T-helper 17 cell (primary cell): ENCODE data around the gene VSIG10. TPM values are rescaled to one million over a fixed set of nuclear protein-coding genes. Genes with fewer than 3 reads are reported as not detected.
"Not testable (repeated sequence)": the region's sequence is repeated elsewhere in the genome, so short reads cannot be mapped to it uniquely, and the experiment has no call there.

Experiments used
- ATAC-seq: fragments of 150-1000 bp; cut with Tn5 transposase; 2 replicates; pipeline ENCODE4 v1.10.0; 2021; ENCODE audit warnings: mild to moderate bottlenecking, moderate library complexity
- DNase-seq, 3 donors: peaks; one replicate each; pipeline versions ENCODE4 v3.0.0 to v3.0.0-alpha.2; 2020 to 2021
- H3K9me3 ChIP-seq: one replicate; pipeline ENCODE4 v1.7.0; 2013; ENCODE audit warnings: low read length, mild to moderate bottlenecking; ENCODE audit not compliant: control insufficient read depth, poor library complexity, severe bottlenecking
- H3K27ac Mint-ChIP-seq: one replicate; pipeline ENCODE4 v1.8.0; 2022; ENCODE audit warnings: mild to moderate bottlenecking, moderate library complexity, mixed read lengths
- H3K27me3 Mint-ChIP-seq: one replicate; pipeline ENCODE4 v1.8.0; 2022; ENCODE audit warnings: mixed read lengths
- H3K36me3 Mint-ChIP-seq: one replicate; pipeline ENCODE4 v1.8.0; 2022; ENCODE audit warnings: low read depth, mixed read lengths
- H3K4me1 Mint-ChIP-seq: one replicate; pipeline ENCODE4 v1.8.0; 2022; ENCODE audit warnings: mild to moderate bottlenecking, mixed read lengths
- H3K4me3 Mint-ChIP-seq: one replicate; pipeline ENCODE4 v1.8.0; 2022; ENCODE audit warnings: mild to moderate bottlenecking, moderate library complexity, mixed read lengths
- total RNA-seq, 4 donors: library from RNA in 2 of 4; stranded (reverse) in 2 of 4; gene quantifications; one replicate each; pipeline ENCODE4 v1.2.3 and lab custom pipeline; 2022 to 2026

VSIG10 gene
- total RNA-seq (1 to 10 TPM; 1.3 to 3.9 TPM), total RNA-seq (lab: John Stamatoyannopoulos, UW) (1.7 to 2.1 reads per million in 2 donors)

- Mint-ChIP-seq H3K4me1 (peaks cover 6% of the 10 kb centered on the region), H3K27me3 (no peaks in the 10 kb centered on the region), H3K27ac (peak within 1 kb of the TSS; percentile 47), H3K4me3 (peak within 1 kb of the TSS; percentile 95), H3K36me3 (no peaks in the 10 kb centered on the region)
- H3K9me3 ChIP-seq, result no peaks in the 10 kb centered on the region
- peak in 1 of 3 donors; percentile 18 for DNase-seq
- ATAC-seq, result peak; percentile 77
Measured at GRCh38 chr12:118103601-118104382, at the start of gene VSIG10. VSIG10 (minus strand) TSS chr12:118104011; CDS start chr12:118103671, 340 bp downstream.

GRCh38 chr12:118151755-118152154 is 47.9 kb upstream of the VSIG10 start:
- Mint-ChIP-seq H3K4me1 (no peaks in the 10 kb centered on the region), H3K4me3 (no peak overlapping the region), H3K27me3 (no peaks in the 10 kb centered on the region), H3K36me3 (peaks cover 3% of the 10 kb centered on the region), H3K27ac (peak overlapping the region; percentile 68)
- ATAC-seq (no peak), DNase-seq (no peak)
- H3K9me3 ChIP-seq, result no peaks in the 10 kb centered on the region

- Mint-ChIP-seq H3K4me1 (no peaks in the 10 kb centered on the region), H3K4me3 (no peak overlapping the region), H3K27ac (no peak overlapping the region), H3K27me3 (no peaks in the 10 kb centered on the region), H3K36me3 (peaks cover 3% of the 10 kb centered on the region)
- H3K9me3 ChIP-seq, result no peaks in the 10 kb centered on the region
- no peak for DNase-seq
- no peak for ATAC-seq
Measured at GRCh38 chr12:118150625-118151024, 46.8 kb upstream of the VSIG10 start.

- ATAC-seq (no peak), DNase-seq (no peak)
- Mint-ChIP-seq H3K36me3 (peaks cover 3% of the 10 kb centered on the region), H3K27ac (peak overlapping the region; percentile 72), H3K4me1 (peaks cover 5% of the 10 kb centered on the region), H3K27me3 (no peaks in the 10 kb centered on the region), H3K4me3 (no peak overlapping the region)
- H3K9me3 ChIP-seq, result no peaks in the 10 kb centered on the region
Measured at GRCh38 chr12:118148287-118148686, 44.5 kb upstream of the VSIG10 start.

GRCh38 chr12:118145798-118146156 is 42.0 kb upstream of the VSIG10 start:
- Mint-ChIP-seq H3K27me3 (no peaks in the 10 kb centered on the region), H3K36me3 (peaks cover 2% of the 10 kb centered on the region), H3K4me1 (peaks cover 5% of the 10 kb centered on the region), H3K27ac (peak overlapping the region; percentile 54), H3K4me3 (no peak overlapping the region)
- DNase-seq, result no peak
- no peaks in the 10 kb centered on the region for H3K9me3 ChIP-seq
- no peak for ATAC-seq

- Mint-ChIP-seq H3K36me3 (peaks cover 2% of the 10 kb centered on the region), H3K4me3 (no peak overlapping the region), H3K4me1 (peaks cover 5% of the 10 kb centered on the region), H3K27ac (peak overlapping the region; percentile 54), H3K27me3 (no peaks in the 10 kb centered on the region)
- no peak for DNase-seq
- ATAC-seq, result no peak
- H3K9me3 ChIP-seq, result no peaks in the 10 kb centered on the region
Measured at GRCh38 chr12:118145113-118145797, 41.4 kb upstream of the VSIG10 start.

- Mint-ChIP-seq H3K27me3 (no peaks in the 10 kb centered on the region), H3K36me3 (peaks cover 2% of the 10 kb centered on the region), H3K4me3 (no peak overlapping the region), H3K27ac (peak overlapping the region; percentile 54), H3K4me1 (peaks cover 5% of the 10 kb centered on the region)
- ATAC-seq (no peak), DNase-seq (no peak)
- no peaks in the 10 kb centered on the region for H3K9me3 ChIP-seq
Measured at GRCh38 chr12:118144499-118144898, 40.7 kb upstream of the VSIG10 start.

- Mint-ChIP-seq H3K36me3 (peaks cover 2% of the 10 kb centered on the region), H3K4me3 (no peak overlapping the region), H3K4me1 (peaks cover 20% of the 10 kb centered on the region), H3K27ac (no peak overlapping the region), H3K27me3 (no peaks in the 10 kb centered on the region)
- no peak for ATAC-seq
- H3K9me3 ChIP-seq, result no peaks in the 10 kb centered on the region
- no peak for DNase-seq
Measured at GRCh38 chr12:118140825-118141224, 37.0 kb upstream of the VSIG10 start.

GRCh38 chr12:118137148-118137678 is 33.4 kb upstream of the VSIG10 start:
- no peak for ATAC-seq
- Mint-ChIP-seq H3K4me3 (peak overlapping the region; percentile 95), H3K27ac (peak overlapping the region; percentile 93)

GRCh38 chr12:118136559-118137003 is 32.8 kb upstream of the VSIG10 start:
- H3K9me3 ChIP-seq, result no peaks in the 10 kb centered on the region
- ATAC-seq (peak; percentile 18), DNase-seq (no peak)
- peak overlapping the region; percentile 93 for H3K27ac Mint-ChIP-seq
- H3K27me3 Mint-ChIP-seq, result no peaks in the 10 kb centered on the region
- peak overlapping the region; percentile 95 for H3K4me3 Mint-ChIP-seq
- peaks cover 25% of the 10 kb centered on the region for H3K4me1 Mint-ChIP-seq
- H3K36me3 Mint-ChIP-seq, result peaks cover 2% of the 10 kb centered on the region

More at GRCh38 chr12:118137148-118137678, 33.4 kb upstream of the VSIG10 start:
- Mint-ChIP-seq H3K4me1 (peaks cover 21% of the 10 kb centered on the region), H3K27me3 (no peaks in the 10 kb centered on the region), H3K36me3 (peaks cover 2% of the 10 kb centered on the region)
- no peaks in the 10 kb centered on the region for H3K9me3 ChIP-seq
- DNase-seq, result no peak

- peak within 1 kb of the TSS; percentile 93 for H3K27ac Mint-ChIP-seq
- peaks cover 2% of the 10 kb centered on the region for H3K36me3 Mint-ChIP-seq
- peak; percentile 87 to 88 (median 88) for DNase-seq
- no peaks in the 10 kb centered on the region for H3K9me3 ChIP-seq
- peak; percentile 100 for ATAC-seq
- H3K4me1 Mint-ChIP-seq, result peaks cover 25% of the 10 kb centered on the region
- no peaks in the 10 kb centered on the region for H3K27me3 Mint-ChIP-seq
- peak within 1 kb of the TSS; percentile 95 for H3K4me3 Mint-ChIP-seq
Measured at GRCh38 chr12:118135788-118136558, 32.2 kb upstream of the VSIG10 start, which contains the start of gene PEBP1. PEBP1 (plus strand) TSS chr12:118136124; CDS start chr12:118136210, 86 bp downstream.

GRCh38 chr12:118129436-118129835 is 25.6 kb upstream of the VSIG10 start:
- not testable (repeated sequence) for H3K27ac Mint-ChIP-seq, H3K36me3 Mint-ChIP-seq, ATAC-seq, H3K4me3 Mint-ChIP-seq, DNase-seq, H3K4me1 Mint-ChIP-seq, H3K27me3 Mint-ChIP-seq, H3K9me3 ChIP-seq

GRCh38 chr12:118127867-118128266 is 24.1 kb upstream of the VSIG10 start:
- H3K9me3 ChIP-seq, result no peaks in the 10 kb centered on the region
- H3K4me3 Mint-ChIP-seq, result no peak overlapping the region
- H3K27me3 Mint-ChIP-seq, result no peaks in the 10 kb centered on the region
- no peaks in the 10 kb centered on the region for H3K36me3 Mint-ChIP-seq
- peaks cover 5% of the 10 kb centered on the region for H3K4me1 Mint-ChIP-seq
- ATAC-seq (no peak), DNase-seq (no peak)
- H3K27ac Mint-ChIP-seq, result no peak overlapping the region
